Stimulated activated CD8-positive, alpha-beta memory T cell treated with anti-CD3 and anti-CD28 coated beads, Interleukin-12 subunit alpha, Interleukin-12 subunit beta, amount 100 ng/mL, for 24 hours (primary cell): ENCODE data around the gene PDIA4.
"Not testable (repeated sequence)": the region's sequence is repeated elsewhere in the genome, so short reads cannot be mapped to it uniquely, and the experiment has no call there.

Source experiments
- DNase-seq: peaks from one replicate; pipeline ENCODE4 v3.0.0-alpha.2; 2020; ENCODE audit errors: extremely low read depth

PDIA4 gene, protein sequence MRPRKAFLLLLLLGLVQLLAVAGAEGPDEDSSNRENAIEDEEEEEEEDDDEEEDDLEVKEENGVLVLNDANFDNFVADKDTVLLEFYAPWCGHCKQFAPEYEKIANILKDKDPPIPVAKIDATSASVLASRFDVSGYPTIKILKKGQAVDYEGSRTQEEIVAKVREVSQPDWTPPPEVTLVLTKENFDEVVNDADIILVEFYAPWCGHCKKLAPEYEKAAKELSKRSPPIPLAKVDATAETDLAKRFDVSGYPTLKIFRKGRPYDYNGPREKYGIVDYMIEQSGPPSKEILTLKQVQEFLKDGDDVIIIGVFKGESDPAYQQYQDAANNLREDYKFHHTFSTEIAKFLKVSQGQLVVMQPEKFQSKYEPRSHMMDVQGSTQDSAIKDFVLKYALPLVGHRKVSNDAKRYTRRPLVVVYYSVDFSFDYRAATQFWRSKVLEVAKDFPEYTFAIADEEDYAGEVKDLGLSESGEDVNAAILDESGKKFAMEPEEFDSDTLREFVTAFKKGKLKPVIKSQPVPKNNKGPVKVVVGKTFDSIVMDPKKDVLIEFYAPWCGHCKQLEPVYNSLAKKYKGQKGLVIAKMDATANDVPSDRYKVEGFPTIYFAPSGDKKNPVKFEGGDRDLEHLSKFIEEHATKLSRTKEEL

DNA sequence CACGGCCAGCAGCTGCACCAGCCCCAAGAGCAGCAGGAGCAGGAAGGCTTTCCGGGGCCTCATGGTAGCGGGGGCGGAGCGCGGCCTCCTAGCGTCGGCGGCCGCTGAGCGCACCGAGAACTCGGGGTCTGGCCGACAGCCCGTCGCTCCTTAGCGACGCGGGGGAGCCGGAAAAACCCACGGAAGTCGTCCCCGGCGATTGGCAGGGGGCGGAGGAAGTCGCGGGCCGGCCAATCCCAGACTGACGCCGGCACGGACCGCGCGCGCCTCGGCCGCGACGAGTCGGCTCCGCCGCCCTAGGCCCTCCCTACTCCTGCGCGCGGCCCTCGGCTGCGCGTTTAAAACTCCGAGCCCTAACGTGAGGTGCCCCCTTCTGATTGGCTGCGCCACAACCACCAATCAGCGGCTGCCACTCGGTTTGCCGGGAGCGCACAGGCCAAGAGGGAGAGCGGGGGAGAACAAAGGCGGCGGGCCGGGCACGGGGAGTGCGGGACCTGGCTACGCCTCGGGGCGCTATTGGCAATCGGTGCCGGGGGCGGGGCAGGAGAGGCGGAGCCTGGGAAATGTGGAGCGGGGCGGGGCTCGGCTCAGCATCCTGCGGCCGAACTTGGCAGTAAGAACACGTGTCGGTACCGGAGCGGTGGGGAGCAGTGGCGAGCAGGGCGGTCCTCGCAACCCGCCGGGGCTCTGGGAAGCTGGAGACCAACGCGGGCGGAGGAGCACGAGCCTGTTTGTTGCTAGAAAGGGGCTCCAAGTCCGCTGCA lies at the start of gene PDIA4:
PDIA4 (minus strand) TSS at position 160 of the 764 bp plus-strand sequence; CDS start at position 63, 97 bp downstream.
- DNase-seq = peak; percentile 99

DNA sequence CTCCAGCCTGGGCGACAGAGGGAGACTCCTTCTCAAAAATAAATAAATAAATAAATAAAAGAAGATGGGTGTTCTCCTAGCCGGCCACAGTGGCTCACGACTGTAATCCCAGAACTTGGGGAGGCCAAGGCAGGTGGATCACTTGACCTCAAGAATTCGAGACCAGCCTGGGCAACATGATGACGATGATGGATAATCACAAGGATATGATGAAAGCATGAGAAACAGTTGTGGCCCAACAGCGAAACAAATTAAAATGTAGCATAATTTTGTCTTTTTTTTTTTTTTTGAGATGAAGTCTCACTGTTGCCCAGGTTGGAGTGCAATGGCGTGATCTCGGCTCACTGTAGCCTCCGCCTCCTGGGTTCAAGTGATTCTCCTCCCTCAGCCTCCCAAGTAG lies 49.3 kb upstream of the PDIA4 start:
- DNase-seq = no peak

DNA sequence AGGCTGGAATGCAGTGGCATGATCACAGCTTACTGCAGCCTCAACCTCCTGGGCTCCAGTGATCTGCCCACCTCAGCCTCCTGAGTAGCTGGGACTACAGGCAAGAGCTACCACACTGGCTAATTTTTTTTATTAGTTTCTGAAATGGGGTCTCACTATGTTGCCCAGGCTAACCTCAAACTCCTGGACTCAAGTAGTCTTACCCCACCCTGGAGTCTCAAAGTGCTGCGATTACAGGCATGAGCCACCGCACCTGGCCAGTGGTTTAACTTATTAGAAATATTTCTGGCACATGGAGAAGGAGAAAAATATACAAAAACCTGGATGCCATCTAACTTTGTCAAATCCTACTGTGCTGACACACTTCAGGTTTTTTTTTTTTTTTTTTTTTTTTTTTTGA lies 47.0 kb upstream of the PDIA4 start:
- no peak for DNase-seq

DNA sequence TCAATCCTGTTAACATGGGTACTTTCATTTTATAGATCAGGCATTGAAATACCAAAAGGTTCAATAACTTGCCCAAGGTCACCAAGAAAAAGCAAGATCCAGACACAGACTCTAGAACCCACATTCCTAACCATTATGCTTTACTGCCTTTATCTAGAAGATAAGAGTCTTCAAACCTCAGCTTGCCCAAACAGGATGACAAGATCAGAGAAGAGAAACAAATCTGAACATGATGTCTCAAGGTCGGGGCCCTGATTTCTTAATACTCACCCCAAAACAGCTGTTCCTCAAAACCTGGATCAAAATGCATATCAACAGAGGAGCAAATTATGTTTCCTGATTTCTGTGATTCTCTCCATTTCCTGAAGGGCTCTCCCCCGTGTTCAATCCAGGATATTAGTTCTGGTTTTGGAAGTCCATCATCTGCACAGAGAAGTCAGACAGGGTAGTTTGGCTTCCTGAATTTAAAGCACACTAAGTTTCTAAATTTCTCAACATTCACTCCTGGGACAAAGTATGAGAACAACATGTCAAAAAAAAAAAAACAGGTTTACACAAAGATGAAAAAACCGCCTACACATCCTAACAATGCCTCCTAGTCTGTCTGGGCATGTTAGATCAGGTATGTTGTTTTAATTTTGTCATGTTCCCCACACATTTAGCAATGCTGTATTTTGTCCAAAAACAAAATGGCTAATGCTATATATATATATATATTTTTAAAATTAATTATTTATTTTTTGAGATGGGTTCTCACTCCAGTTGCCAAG lies 46.0 kb upstream of the PDIA4 start:
- DNase-seq = no peak

- no peak for DNase-seq
These were observed 44.1 kb upstream of the PDIA4 start for GRCh38 chr7:149072438-149072775.

DNA sequence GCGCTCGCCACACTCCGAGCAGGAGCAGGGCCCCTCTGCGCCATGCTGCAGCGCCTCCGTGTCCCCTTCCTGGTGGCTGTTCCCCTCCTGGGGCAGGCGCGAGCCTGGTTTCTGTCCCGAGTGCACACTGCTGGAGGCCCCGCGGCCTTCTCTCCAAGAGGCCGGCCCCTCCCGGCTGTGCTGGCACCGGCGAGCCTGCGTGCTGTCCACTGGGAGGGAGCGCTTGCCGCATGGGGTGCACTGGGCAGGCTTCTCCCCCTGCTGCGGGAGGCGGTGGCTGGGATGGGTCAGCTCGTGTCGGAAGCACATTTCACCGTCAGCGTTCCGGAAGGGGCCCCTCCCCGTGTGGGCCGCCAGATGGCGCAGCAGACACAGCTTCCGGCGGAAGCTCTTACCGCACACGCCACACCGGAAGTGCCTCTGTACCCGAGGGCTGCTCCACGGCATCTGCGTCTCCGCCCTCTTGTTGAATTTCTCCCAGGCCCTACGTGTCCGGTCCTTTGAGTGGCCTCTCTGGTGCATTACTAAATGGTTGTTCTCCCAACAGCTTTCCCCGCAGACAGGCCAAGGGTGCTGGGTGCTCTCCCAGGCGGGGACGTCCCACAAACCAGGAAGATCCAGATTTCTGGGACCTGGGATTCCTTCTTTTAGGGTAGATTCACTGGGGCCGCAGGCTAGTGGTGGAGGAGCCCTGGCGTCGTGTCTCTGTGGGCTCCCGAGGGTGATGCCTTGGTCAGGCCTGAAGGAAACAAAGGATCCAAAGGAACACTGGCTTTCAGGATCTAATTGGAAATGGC lies 43.5 kb upstream of the PDIA4 start:
- no peak for DNase-seq

- DNase-seq = no peak
These were observed 42.9 kb upstream of the PDIA4 start for GRCh38 chr7:149071182-149071635.

GRCh38 chr7:149070372-149071125 lies 42.2 kb upstream of the PDIA4 start:
- no peak for DNase-seq

- DNase-seq = no peak
These were observed 39.6 kb upstream of the PDIA4 start for GRCh38 chr7:149067869-149068268.

DNA sequence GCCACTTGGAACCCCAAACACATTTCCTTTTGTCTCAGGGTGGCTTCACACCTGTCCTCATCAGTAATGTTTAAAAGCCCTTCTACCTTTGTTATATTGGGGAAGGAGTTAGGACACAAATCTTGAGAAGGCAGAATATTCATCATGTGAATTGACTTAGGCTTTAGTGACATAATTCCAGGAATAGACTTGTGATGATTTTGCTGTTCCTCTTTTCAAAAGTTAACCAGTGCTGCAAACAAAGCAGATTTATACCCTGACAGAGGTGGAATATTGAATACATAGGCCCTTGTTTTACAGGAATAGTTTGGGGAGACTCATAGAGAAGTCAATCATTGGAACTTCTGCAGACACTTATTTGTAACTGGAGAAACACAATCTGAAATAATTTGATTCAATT lies 35.2 kb upstream of the PDIA4 start:
- DNase-seq = no peak

- DNase-seq = not testable (repeated sequence)
These were observed 34.1 kb upstream of the PDIA4 start for GRCh38 chr7:149062217-149062899.

DNA sequence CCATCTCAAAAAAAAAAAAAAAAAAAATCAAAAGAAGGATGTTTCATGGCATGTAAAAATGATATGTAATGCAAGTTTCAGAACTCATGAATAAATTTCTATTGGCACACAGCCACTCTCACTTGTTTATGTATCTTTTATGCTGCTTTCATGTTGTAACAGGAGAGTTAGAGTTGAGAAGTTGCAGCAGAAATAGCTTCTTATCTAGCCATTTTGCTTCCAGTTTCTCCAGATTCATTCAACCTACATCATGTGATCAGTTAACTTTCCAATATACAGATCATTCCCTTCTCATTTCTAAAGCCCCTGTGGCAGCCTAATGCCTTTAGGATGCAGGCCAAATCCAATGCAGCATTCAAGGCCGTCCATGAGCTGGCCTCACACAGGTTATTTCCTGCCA lies 31.9 kb upstream of the PDIA4 start:
- no peak for DNase-seq

DNA sequence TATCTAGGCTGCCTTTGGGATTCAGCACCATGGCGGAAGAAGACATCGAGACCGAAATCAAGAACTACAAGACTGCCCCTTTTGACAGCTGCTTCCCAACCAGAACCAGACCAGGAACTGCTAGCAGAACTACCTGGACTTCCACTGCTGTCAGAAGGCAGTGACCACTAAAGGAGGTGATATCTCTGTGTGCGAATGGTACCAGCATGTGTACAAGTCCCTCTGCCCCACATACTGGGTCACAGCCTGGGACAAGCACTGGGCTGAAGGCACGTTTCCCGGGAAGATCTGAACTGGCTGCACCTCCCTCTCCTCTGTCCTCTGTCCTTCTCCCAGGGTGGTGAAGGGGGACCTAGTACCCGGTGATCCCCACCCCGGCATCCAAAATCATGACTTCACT lies 25.6 kb upstream of the PDIA4 start:
- no peak for DNase-seq

GRCh38 chr7:149053384-149053783 lies 25.1 kb upstream of the PDIA4 start:
- no peak for DNase-seq

GRCh38 chr7:149050941-149051340 lies 22.6 kb upstream of the PDIA4 start:
- no peak for DNase-seq

DNA sequence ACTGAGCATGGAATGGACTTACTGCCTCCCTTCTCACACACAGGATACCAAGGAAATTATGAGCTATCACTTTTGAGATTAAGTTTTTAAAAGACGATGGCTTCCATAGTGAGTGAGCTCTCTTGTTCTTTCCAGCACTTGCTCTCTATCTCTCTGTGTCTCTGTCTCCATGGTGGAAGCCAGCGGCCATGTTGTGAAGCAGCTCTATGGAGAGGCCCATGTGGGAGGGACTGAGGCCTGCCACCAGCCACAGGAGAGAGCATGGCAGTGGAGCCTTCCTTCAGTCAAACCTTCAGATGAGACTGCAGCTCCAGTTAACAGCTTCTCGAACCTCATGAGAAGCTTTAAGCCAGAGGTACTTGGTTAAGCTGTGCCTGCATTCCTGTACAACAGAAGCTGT lies 20.5 kb upstream of the PDIA4 start:
- no peak for DNase-seq

GRCh38 chr7:149046416-149046815 lies 18.1 kb upstream of the PDIA4 start:
- no peak for DNase-seq

DNA sequence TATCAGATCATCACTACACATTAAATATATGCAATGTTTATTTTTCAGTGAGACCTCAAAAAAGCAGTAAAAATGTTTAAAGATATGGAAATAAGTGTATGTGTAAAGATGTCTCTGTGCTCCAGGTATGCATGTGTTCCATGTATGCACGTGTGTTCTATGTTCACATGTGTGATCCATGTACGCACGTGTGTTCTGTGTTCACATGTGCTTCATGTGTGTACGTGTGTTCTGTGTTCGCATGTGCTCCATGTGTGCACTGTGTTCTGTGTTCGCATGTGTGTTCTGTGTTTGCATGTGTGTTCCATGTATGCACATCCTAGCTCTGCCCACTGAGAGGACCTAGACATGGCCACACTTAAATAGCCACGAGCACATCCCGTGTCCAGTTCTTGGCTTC lies 15.6 kb upstream of the PDIA4 start:
- DNase-seq = no peak

GRCh38 chr7:149041350-149041749 lies 13.0 kb upstream of the PDIA4 start:
- DNase-seq = no peak

DNA sequence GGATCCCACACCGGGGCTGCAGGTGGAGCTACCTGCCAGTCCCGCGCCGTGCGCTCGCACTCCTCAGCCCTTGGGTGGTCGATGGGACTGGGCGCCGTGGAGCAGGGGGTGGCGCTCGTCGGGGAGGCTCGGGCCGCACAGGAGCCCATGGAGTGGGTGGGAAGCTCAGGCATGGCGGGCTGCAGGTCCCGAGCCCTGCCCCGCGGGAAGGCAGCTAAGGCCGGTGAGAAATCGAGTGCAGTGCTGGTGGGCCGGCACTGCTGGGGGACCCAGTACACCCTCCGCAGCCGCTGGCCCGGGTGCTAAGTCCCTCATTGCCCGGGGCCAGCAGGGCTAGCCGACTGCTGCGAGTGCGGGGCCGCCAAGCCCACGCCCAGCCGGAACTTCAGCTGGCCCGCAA lies 10.3 kb upstream of the PDIA4 start:
- not testable (repeated sequence) for DNase-seq
